ENCODE measurements around the gene SYT6. TPM values are rescaled to one million over a fixed set of nuclear protein-coding genes. Genes with fewer than 3 reads are reported as not detected.

SYT6 gene
- total and polyA plus RNA-seq, 11 donors: 0.08 to 0.77 (median 0.15) TPM; not detected in 7

GRCh38 chr1:114155706-114156105 lies 2.0 kb upstream of the SYT6 start:
- TF ChIP-seq POLR2A (IDR thresholded peaks at IDR 0.05): no peak
- no peak for TF ChIP-seq CTCF (IDR thresholded peaks at IDR 0.05)
- Histone ChIP-seq H3K27me3 (peaks cover 37 to 93% (median 59%) of the 10 kb centered on the region in 9 donors), H3K27ac (no peak overlapping the region), H3K4me1 (peaks cover 0 to 33% (median 22%) of the 10 kb centered on the region in 12 donors), H3K4me3 (no peak overlapping the region), H3K36me3 (no peaks in the 10 kb centered on the region), H3K9me3 (no peaks in the 10 kb centered on the region)
- no peak for ATAC-seq
- WGBS, 4 donors: 58 to 65% (median 61%) methylated on average over 8 of the region's 8 CpGs
- intact Hi-C loops (cut with DNase I): loop anchor here in 2 of 10 donors (10.0 kb wide), 2 partner anchors 119 to 171 kb away; no protein-coding TSS in a partner anchor
- no peak for DNase-seq

- DNase-seq (no peak), ATAC-seq (peak in 3 of 4 donors; percentile 13 to 27 (median 23))
- Histone ChIP-seq H3K27me3 (peaks cover 37 to 97% (median 63%) of the 10 kb centered on the region in 9 donors), H3K36me3 (no peaks in the 10 kb centered on the region), H3K4me3 (no peak overlapping the region), H3K9me3 (no peaks in the 10 kb centered on the region), H3K4me1 (peaks cover 0 to 33% (median 22%) of the 10 kb centered on the region in 12 donors), H3K27ac (no peak overlapping the region)
- 8 to 15% (median 11%) methylated on average over 8 to 19 of the region's 19 CpGs for WGBS, 4 donors
- intact Hi-C loops (cut with DNase I): loop anchor here in 2 of 10 donors (10.0 kb wide), 2 partner anchors 120 to 170 kb away; no protein-coding TSS in a partner anchor
- TF ChIP-seq POLR2A (IDR thresholded peaks at IDR 0.05) (no peak), CTCF (IDR thresholded peaks at IDR 0.05) (no peak)
These were observed 1.3 kb upstream of the SYT6 start for GRCh38 chr1:114154963-114155322.

GRCh38 chr1:114154146-114154962 lies 685 bp upstream of the SYT6 start:
- TF ChIP-seq CTCF (IDR thresholded peaks at IDR 0.05) (no peak), POLR2A (IDR thresholded peaks at IDR 0.05) (no peak)
- intact Hi-C loops (cut with DNase I): loop anchor here in 2 of 10 donors (10.0 kb wide), 2 partner anchors 120 to 170 kb away; no protein-coding TSS in a partner anchor
- H3K36me3 ChIP-seq: no peaks in the 10 kb centered on the region
- H3K27ac ChIP-seq: no peak overlapping the region
- DNase-seq (no peak), ATAC-seq (peak in 1 of 4 donors; percentile 23)
- no peaks in the 10 kb centered on the region for H3K9me3 ChIP-seq
- peaks cover 0 to 33% (median 22%) of the 10 kb centered on the region in 12 donors for H3K4me1 ChIP-seq
- peak overlapping the region in 3 of 12 donors; percentile 30 to 59 (median 52) for H3K4me3 ChIP-seq
- 4 to 9% (median 5%) methylated on average over 32 to 41 of the region's 41 CpGs for WGBS, 4 donors
- H3K27me3 ChIP-seq: peaks cover 41 to 97% (median 66%) of the 10 kb centered on the region in 9 donors
